Measurements from ENCODE around the gene MST1R. TPM values are rescaled to one million over a fixed set of nuclear protein-coding genes. Genes with fewer than 3 reads are reported as not detected.

Gene MST1R
- total RNA-seq, result 0.14 and 0.55 TPM in 2 replicates

DNA sequence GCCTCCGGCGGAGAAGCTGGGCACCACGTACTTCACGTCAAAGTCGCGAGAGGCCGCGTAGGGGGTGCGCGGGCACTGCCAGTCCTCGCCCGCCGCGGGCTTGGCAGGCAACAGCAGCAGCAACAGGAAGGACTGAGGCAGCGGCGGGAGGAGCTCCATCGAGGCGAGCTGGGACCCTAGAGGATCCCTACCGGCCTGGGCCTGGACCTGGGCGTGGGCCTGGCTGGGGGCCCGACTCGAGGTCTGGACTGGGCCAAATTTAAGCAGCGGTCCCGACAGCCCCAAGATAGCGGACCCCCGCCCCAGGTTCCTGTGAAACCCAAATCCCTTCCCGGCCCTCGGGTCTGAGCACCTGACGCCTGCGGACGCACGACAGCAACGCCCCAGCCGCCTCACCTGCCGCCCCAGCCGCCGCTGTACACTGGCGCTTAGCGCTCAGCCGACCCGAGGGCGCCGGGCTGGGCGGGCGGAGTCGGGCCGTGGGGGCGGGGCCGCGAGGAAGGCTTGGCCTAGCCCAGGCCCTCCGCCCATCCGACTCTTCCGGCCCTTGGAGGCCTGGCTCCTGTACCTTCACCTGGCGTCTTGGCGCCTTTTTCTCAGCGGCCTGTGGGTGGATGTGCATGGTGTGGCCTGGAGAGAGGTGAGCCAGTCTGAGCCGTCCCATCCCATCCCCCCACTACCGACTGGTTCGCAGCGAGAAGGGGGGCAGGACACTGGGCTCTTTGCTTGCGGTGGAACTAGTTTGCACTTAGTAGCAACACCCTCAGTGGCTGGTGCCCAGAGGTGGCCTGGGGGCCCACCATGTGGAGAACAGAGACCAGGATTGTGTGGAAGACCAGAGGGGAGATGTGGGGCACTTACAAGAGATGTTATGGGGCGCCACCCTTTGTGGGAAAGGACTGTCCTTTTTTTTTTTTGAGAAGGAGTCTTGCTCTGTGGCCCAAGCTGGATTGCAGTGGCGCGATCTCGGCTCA, at the start of gene MST1R:
TSS of gene MST1R (minus strand) at position 423 of the 974 bp plus-strand sequence. CDS start at position 159, 264 bp downstream.

DNA sequence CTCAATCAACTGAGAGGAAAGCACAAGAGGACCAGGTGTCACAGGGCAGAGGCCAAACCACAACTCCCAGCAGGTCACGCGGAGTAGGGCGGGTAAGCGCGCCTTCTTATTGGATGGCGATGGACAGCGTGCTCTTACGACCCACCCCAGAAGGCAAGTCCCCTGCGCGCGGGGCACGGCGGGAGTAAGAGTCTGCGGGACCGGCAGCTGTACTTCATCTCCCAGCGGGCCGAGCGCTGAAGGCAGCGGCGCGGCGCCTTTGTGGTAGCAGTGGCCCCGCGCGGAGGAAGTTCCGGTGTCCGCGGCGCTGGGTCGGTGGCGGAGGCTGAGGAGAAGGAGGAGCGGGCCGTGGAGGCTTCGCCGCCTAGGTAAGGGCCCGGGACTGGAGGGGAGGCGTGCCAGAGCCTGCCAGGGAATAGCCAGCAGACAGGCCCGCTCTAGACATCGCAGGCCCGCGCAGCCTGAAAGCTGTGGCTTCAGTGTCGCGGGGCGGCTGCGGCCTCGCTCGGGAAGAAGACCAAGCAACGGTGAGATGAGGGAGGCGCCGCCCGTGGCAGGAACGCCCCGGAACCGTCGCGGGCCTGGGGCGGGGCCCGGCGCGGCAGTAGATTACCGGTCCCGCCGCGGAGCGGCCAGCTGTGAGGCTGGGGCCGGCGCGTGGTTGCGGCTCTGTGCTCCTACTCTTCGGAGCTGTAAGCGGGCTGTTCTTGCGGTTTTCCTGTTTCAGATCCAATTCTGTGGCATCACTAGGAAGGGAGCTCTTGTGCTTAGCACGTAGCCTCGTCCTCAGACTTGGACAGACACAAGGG, 36.4 kb upstream of the MST1R start, which contains the start of gene RBM6:
TSS of gene RBM6 (plus strand) at position 293 of the 809 bp plus-strand sequence. CDS start 22,492 bp downstream, outside the sequence.

GRCh38 chr3:49929291-49930167, 25.9 kb upstream of the MST1R start, which contains the start of gene MON1A:
MON1A (minus strand) TSS chr3:49929811; CDS start chr3:49913346, 16,465 bp downstream.

GRCh38 chr3:49869525-49870126, 34.0 kb downstream of the MST1R start, which contains the start of gene CAMKV:
CAMKV (minus strand) TSS chr3:49869906; CDS start chr3:49862388, 7,518 bp downstream.

DNA sequence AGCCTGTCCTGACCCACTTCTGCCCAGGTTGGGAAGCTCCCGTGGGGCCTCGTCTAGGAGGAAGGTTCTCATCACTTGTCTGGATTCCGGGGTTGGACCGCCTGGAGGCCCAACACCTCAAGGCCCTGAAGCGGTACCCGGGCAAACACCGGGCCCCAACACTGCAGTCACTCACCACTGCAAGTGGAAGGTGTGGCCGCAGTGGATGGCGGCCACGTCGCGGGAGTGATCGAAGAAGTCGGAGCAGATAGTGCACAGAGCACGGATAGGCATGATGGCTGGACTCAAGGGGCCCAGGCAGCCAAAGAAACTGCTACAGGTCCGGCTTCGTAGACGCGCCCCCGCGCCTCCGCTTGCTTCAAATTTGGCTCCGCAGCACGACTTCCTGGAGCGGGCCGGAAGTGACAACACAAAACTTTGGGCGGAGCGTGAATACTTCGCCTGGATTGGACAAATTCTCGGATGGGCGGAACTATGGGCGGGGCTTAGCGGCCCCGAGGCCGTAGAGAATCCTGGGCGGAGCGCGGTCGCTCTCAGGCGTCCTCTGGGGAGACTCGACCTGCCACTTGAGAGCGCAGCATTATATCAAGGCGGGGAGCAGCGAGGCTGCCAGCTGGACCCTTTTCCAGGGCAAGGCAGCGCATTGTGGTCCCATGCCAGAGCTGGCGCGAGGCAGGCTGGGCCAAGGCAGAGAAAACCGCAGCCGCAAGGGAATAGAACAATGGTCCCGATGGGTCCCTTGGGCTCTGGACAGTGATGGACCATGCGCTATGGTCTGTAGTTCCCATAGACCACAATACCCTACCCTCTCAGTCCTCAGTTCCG, 47.3 kb downstream of the MST1R start, which contains the start of gene TRAIP:
TSS of gene TRAIP (minus strand) at position 384 of the 825 bp plus-strand sequence. CDS start at position 273, 111 bp downstream.

Other genes starting within 250 kb of the MST1R start
- gene APEH, start 229.5 kb downstream of the MST1R start, total RNA-seq, result 109 and 116 TPM in 2 replicates
- 6.0 TPM in 2 replicates for gene MST1, start 214.4 kb downstream of the MST1R start, total RNA-seq
- 20.5 and 20.6 TPM in 2 replicates for gene RNF123, start 214.3 kb downstream of the MST1R start, total RNA-seq
- not detected in 2 replicates for gene AMIGO3, start 184.2 kb downstream of the MST1R start, total RNA-seq
- 23.0 and 30.5 TPM in 2 replicates for gene GMPPB, start 179.9 kb downstream of the MST1R start, total RNA-seq
- gene IP6K1, start 117.3 kb downstream of the MST1R start, total RNA-seq, result 19.1 and 29.1 TPM in 2 replicates
- under 0.01 and 0.14 TPM in 2 replicates for gene CDHR4, start 104.0 kb downstream of the MST1R start, total RNA-seq
- 3.1 and 3.7 TPM in 2 replicates for gene INKA1, start 100.6 kb downstream of the MST1R start, total RNA-seq
- gene UBA7, start 89.9 kb downstream of the MST1R start, total RNA-seq, result 39.1 and 55.2 TPM in 2 replicates
- 1.0 and 1.4 TPM in 2 replicates for gene TRAIP, start 47.3 kb downstream of the MST1R start, total RNA-seq
- not detected in 2 replicates for gene CAMKV, start 34.0 kb downstream of the MST1R start, total RNA-seq
- gene MON1A, start 25.9 kb upstream of the MST1R start, total RNA-seq, result 7.4 and 11.3 TPM in 2 replicates
- gene RBM6, start 36.3 kb upstream of the MST1R start, total RNA-seq, result 32.7 and 45.2 TPM in 2 replicates
- 99.2 and 108 TPM in 2 replicates for gene RBM5, start 185.0 kb upstream of the MST1R start, total RNA-seq

Measured in smooth muscle cell of bladder (primary cell).